HG03039 (cell line): Measurements from ENCODE around the gene NME4.
A peak's percentile ranks its signal among the peaks of the same experiment; 100 is the strongest.
"Not testable (repeated sequence)": the region's sequence is repeated elsewhere in the genome, so short reads cannot be mapped to it uniquely, and the experiment has no call there.

ENCODE experiments used
- ATAC-seq: cut with Tn5 transposase; IDR thresholded peaks from one replicate; pipeline ENCODE4 v1.9.1; 2021; ENCODE audit warnings: mild to moderate bottlenecking, moderate library complexity; ENCODE audit not compliant: unreplicated experiment

The NME4 gene

DNA sequence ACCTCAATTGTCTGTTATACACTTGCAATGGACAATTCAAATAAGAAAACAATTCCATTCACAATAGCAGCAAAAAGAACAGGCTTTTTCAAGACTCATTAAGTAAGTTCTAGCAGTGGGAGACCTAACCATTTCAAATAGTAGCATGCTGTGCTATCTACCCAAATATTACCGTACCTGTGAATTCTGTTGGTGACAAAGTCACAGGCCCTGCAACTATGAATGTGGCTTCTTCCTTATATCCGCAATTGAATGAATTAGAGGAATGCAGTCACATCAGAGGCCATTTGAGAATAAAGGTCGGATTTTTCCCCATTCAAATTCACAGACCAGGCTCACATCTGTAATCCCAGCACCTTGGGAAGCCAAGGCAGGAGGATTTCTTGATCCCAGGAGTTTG, 800 bp upstream of the NME4 start:
- no peak for ATAC-seq

DNA sequence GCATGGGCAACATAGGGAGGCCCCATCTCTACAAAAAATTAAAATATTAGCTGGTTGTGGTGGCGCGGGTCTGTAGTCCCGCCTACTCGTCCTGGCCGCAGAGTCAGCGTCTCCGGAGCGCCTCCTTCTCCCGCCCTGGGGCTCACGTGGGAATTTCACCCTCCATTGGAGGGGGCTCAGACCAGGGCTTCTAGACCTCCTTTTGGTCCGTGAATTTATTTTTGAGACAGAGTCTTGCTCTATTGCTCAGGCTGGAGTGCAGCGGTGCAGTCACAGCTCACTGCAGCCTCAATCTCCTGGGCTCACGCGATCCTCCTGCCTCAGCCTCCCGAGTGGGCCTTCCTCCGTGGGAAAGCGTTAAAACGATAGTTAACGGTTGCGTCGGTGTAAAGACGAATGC, 394 bp upstream of the NME4 start:
- no peak for ATAC-seq

DNA sequence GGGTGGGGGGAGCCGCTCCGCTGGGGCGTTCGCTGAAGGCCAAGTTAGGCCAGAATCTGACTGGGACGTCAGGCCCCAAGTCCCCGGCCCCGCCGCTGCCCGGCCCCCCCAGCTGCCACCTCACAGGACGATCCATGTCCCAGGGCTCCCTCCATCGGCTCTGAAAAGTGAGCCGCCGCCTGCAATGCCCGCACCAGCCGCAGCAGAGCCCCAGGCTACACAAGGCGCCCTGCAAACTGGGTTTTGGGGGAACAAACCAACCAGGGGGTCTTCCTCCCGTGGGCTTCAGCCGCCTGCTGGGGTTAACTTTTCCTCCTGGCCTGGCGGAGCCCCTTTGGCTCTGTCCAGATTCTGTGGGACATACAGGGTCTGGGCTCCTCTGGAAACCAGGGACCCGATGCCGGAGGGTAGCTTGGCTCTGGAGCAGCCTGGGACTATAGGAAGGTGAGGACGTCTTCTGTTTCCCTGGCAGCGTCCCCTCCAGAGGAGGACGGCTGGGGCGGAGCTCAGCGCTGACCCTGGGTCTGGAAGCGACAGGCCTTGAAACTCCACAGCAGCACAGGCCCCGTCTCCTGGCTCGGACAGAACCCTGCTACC, 835 bp downstream of the NME4 start:
- no peak for ATAC-seq

DNA sequence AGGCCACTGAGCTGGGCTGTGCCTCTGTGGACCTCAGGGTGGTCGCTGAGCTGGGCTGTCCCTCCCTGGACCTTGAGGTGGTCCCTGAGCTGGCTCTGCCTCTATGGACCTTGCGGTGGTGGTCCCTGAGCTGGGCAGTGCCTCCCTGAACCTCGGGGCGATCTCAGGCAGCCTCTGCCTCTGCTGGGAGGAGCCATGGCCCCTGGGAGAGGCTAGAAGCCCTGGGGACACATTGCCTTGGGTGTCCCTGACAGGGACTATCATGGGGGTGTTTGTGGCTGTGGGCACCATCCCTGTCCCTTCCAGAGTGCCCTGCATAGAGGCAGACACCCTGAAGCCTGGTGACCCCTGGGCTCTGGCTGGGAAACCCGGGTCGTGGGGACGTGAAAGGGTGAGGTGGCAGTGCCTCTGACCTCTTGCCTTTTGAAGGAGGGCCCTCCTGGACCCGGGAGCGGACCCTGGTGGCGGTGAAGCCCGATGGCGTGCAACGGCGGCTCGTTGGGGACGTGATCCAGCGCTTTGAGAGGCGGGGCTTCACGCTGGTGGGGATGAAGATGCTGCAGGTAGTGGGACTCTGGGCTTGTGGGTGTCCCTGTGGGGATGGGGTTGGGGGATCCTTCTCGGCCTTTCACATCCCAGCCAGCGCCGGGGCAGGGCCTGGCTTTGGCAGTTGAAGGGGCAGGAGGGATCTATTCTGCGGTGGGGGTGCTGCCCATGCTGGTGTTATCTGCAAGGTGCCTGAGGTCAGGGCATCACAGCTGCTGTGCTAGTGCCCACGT, 1.8 kb downstream of the NME4 start:
- ATAC-seq, result no peak

DNA sequence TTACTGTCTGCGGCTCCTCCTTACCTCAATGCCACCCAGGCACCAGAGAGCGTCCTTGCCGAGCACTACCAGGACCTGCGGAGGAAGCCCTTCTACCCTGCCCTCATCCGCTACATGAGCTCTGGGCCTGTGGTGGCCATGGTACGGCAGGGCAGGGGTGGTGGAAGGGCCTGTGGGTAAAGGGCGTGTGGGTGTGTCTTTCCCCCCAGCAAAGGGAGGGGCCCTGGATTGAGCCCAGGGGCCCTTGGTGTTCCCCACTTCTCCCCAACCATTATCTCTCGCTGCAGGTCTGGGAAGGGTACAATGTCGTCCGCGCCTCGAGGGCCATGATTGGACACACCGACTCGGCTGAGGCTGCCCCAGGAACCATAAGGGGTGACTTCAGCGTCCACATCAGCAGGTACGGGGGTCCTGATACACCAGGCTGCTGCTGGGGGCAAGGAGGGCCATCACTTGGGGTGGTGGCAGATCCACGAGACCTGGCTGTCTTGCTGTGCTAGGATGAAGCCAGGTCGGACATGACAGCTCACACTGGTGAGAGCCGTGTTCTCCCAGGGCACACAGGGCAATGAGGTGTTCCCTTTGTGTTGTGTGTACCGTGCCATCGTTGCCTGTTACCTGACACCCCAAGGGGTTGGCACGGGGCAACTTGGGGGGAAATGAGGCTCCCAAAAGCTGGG, 2.5 kb downstream of the NME4 start:
- ATAC-seq, result no peak

DNA sequence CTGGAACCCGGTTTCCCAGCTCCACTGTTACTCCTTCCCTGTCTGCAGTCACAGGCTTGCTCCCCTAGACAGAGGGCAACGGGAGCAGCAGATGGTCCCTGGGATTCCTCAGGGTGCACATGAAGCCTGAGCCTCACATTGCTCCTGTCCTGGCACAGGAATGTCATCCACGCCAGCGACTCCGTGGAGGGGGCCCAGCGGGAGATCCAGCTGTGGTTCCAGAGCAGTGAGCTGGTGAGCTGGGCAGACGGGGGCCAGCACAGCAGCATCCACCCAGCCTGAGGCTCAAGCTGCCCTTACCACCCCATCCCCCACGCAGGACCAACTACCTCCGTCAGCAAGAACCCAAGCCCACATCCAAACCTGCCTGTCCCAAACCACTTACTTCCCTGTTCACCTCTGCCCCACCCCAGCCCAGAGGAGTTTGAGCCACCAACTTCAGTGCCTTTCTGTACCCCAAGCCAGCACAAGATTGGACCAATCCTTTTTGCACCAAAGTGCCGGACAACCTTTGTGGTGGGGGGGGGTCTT, 3.1 kb downstream of the NME4 start:
- no peak for ATAC-seq

DNA sequence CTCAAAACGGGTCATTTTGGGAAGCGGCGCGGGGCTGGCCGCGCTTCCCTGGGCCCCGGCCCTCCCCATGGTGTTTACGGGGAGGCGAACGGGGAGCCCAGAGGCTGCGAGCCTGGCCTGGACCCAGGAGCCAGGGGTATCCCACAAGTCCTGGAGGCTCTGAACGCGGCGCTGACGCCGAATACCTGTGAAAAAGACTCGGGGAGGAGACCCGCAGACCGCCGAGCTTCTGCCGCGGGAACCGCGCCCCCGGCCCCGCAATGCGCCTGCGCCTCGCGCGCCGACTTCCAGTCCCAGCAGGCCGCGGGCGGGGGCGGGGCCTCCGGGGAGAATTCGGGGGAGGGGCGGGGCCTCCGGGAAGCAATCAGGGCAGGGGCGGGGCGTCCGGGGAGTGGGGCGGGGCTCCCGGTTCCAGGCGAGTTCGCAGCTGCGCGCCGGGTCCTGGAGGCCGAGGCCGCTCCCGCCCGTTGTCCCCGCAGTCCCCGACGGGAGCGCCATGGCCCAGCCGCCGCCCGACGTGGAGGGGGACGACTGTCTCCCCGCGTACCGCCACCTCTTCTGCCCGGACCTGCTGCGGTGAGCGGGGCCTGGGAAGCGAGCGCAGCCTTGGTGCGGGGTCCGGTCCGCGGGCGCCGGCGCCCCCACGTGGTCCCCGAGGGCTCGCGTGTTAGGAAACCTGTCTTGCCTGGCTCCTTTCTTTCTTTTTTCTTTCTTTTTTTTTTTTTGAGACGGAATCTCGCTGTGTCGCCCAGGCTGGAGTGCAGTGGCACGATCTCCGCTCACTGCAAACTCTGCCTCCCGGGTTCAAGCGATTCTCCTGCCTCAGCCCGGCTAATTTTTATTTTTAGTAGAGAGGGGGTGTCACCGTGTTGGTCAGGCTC, 4.7 kb downstream of the NME4 start, which contains the start of gene DECR2:
TSS of gene DECR2 (plus strand) at position 418 of the 881 bp plus-strand sequence. CDS start at position 497, 79 bp downstream.
- ATAC-seq, result peak; percentile 57

DNA sequence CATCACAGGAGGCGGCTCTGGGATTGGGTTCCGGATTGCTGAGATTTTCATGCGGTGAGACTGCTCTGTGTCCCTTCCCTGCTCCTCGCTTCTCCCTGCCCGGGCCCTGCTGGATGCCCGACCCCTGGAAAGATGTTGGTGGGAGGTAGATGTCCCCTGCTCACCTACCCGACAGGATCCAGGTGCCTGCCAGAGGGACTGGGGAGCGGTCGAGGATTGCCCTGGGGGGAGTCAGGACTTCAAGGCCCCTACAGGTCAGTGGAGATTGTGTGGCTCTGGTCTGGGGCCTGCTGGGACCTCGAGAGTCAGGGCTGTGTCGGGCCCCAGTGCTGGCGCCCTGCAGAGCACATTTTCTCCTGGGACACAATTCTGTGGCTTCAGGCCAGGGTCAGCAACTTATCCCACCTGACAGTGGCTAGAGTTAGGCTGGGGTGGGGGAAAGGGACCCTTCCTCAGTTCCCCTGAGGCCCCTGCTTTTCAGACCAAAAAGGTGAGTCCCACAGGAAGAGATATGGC, 8.0 kb downstream of the NME4 start:
- no peak for ATAC-seq

DNA sequence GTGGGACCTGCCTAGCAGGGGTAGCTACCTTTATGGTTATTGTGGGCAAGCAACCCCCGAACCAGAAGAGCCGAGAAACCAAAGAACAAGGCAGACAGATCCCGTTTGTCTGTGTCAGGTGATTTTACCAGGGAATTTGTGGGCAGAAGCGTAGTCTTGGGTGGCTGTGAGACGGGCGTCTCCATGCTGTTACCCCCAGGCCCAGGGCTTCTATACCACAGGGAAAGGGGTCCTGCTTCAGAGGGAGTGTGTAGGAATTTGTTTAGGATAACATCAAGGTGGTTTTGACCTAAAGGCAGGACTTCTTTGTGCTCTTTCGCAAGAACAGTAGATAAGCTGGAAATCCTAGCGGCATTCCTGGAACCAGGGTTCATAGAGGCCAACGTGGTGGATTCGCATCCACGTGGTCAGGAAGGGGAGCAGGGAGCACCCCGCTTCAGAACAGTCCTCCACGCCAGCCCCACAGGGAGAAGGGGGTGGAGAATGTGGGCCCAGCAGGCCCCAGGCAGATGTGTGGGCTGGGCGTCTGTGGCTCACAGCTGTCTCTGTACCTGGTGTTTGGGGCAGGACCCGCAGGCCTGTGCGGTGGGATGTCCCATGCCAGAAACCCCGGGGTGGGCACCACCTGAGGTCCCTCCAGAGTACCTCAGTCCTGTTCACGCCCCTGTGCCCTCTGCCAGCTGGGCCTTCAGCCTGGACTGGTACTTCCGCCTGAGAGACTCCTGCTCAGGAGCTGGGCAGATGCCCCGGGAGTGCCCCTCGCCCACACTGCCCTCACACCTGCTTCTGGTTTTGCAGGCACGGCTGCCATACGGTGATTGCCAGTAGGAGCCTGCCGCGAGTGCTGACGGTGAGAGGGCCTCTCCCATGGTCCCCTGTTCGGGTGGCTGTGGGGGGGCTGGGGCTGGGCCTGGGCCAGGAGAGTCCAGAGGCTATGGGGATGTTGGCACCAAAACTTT, 8.8 kb downstream of the NME4 start:
- no peak for ATAC-seq

DNA sequence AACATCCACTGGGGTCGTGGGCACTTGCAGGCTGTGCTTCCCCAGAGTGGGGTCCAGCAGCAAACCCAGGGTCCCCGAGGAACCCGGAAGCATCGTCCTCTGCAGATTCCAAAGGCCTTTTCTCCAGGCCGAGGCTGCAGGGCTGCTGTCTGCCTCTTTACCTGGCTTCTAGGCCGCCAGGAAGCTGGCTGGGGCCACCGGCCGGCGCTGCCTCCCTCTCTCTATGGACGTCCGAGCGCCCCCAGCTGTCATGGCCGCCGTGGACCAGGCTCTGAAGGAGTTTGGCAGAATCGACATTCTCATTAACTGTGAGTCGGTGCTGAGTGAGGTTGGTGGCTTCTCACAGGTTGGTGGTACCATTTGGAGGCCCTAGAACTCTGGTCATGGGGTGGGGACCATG, 10.3 kb downstream of the NME4 start:
- ATAC-seq, result no peak

DNA sequence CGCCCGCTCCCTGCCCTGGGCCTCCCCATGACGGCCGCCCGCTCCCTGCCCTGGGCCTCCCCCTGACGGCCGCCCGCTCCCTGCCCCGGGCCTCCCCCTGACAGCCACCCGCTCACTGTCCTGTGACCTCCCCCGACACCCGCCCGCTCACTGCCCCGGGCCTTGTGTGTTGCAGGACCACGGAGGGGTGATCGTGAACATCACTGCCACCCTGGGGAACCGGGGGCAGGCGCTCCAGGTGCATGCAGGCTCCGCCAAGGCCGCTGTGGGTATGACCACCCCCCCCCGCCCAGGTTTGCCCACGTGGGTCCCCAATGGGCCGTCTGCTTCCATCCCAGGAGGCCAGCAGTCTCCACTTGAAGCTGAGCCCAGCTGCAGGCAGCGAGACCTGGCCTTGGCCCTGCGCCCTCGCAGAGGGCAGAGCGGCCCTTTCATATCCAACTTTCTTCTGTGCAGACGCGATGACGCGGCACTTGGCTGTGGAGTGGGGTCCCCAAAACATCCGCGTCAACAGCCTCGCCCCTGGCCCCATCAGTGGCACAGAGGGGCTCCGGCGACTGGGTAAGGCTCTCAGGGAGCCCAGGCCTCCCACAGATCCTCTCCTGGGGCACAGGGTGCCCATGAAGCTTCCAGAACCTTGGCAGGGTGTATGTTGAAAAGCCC, 13.6 kb downstream of the NME4 start:
- no peak for ATAC-seq

DNA sequence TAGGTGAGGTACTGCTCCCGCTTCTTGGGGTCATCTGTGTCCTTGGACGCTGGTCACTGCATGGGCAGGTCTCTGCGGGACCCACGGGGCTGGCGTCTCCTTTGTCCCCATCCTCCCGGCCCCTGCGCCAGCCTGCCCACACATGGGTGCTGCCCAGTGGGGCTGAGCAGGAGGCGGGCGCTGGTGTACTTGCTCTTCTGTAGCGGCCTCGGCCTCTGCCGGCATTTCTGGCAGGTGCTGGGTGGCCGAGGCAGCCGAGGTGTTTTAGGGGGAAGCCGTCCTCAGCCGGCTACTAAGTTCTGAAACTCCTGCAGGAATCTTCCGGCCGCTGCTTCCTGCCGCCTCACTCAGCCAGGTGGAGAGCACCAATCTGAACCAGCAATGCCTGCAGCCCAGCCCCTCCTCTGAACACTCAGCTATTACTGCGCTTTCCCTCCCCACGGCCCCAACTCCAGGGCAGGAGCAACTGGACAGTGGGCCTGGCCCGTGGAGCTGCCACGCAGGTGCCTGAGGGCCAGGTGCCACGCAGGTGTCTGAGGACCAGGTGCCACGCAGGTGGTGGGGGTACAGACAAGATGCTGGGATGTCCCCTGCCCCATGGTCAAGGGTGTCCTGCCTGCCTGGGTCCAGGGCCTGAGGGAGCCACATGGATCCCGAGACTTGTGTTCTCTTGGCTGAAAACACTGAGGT, 14.7 kb downstream of the NME4 start:
- no peak for ATAC-seq

DNA sequence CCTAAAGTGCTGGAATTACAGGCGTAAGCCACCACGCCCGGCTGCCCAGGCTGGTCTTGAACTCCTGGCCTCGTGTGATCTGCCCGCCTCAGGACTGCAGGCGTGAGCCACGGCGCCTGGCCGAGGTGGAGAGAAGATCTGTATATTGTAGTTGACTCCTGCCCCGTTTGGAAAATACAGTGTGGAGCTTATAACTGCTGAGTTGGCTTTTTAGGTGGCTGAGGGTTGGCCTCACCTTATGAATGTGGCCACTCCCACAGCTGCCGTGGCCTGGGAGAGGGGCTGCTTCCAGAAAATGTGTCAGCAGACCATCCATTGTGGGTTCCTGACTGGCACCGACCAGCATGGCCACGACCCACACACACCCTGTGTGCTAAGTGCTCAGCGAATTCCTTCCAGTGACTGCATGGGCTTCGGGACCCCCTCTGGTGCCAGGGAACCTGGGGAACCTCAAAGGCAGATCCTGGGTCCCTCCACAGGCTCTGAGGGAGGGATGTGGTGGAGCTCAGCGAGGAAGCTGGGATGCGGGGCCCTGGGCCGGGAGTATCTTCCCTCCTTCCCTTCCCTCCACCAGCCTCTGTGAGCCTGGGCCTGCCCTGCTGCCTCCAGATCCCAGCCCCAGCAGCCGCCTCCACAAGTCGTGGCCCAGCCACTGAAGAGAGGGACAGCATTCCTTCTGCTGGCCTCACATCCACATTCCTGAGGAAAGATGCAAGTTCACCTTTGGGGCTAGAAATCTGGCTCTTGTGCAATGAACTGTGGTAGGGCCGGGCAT, 17.6 kb downstream of the NME4 start:
- ATAC-seq, result no peak

DNA sequence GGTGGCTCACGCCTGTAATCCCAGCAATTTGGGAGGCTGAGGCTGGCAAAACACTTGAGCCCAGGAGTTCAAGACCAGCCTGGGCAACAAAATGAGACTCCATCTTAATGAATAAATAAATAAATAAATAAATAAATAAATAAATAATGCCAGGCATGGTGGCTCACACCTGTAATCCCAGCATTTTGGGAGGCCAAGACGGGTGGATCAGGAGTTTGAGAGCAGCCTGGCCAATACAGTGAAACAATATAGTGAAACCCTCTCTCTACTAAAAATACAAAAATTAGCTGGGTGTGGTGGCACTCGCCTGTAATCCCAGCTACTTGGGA, 18.1 kb downstream of the NME4 start:
- not testable (repeated sequence) for ATAC-seq

DNA sequence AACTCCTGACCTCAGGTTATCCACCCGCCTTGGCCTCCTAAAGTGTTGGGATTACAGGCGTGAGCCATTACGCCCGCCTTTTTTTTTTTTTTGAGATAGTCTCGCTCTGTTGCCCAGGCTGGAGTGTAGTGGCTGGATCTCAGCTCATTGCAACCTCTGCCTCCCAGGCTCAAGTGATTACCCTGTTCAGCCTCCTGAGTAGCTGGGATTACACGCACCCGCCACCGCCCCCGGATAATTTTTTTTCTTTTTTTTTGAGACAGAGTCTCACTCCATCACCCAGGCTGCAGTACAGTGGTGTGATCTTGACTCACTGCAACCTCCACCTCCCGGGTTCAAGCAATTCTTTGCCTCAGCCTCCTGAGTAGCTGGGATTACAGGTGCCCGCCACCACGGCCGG, 25.2 kb downstream of the NME4 start:
- not testable (repeated sequence) for ATAC-seq

DNA sequence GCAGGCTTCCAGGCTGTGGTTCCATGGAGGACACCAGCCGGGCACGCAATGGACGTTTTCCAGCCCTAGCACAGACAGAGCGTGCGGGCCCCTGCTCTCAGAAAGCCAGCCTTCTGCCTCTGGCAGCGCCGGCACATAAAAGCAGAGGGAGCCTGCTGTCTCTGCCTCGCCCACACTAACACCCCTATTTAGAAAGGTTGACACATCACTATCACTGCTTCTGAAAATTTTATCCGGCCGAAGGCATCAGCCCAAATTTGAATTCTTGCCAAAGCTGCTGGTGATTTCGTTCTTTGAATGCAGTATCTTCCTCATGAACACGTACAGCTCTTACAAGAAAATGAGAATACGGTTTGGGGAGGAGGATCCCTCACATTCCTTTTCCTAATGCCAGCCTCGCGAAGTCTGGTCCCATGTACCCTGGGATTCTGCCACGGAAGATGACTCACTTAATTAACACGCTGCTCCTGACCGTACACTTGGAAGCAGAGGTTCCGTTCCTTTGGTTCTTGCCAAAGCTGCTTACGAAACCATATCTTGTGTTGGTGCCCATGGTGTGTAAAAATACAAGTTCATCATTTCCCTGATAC, 27.1 kb downstream of the NME4 start:
- ATAC-seq, result no peak

DNA sequence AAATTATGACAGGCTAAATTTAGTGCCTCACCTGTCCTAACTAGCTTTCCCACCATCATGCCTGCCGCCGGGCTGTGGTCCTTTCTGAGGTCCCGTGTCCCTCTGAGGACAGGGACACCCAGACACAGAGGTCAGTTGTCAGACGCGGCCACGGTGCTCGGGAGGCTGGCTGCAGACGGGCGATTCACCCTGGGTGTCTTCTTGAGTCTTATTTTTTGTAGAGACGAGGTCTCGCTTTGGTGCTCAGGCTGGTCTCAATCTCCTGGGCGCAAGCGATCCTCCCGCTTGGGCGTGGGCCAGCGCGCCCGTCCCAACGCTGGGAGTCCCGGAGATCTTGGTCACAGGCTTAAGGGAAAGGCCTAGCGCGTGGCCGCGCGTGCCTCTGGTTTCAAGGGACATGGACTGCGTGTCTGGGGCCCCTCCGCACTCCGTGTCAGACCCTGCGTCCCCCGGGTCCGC, 27.7 kb downstream of the NME4 start:
- ATAC-seq, result peak; percentile 16
